HepG2 (cell line): ENCODE measurements around the gene MST1. TPM values are rescaled to one million over a fixed set of nuclear protein-coding genes. Genes with fewer than 3 reads are reported as not detected.

Experiments used
- CREB1 ChIP-seq, 2 experiments: fragments of 450-650 bp in 1 of 2; IDR thresholded peaks; 2 replicates each; pipeline ENCODE4 v1.6.1; 2016 to 2017; ENCODE audit warnings: control low read depth in 1 of 2, mild to moderate bottlenecking in 1 of 2, missing compliant biosample characterization in 1 of 2, missing genetic modification characterization in 1 of 2
- DMAP1 ChIP-seq: IDR thresholded peaks from 2 replicates; pipeline ENCODE4 v1.6.1; 2016
- DR1 ChIP-seq: sonication (generic); formaldehyde crosslinking; IDR thresholded peaks from 2 replicates; pipeline ENCODE4 v1.8.0; 2021; ENCODE audit warnings: mild to moderate bottlenecking, missing genetic modification reagents, inconsistent platforms
- ELF3 ChIP-seq: IDR thresholded peaks from 2 replicates; pipeline ENCODE4 v1.6.1; 2016; ENCODE audit warnings: missing genetic modification reagents, missing compliant biosample characterization
- ESRRA ChIP-seq: sonication (generic); formaldehyde crosslinking; IDR thresholded peaks from 2 replicates; pipeline ENCODE4 v1.5.1; 2020; ENCODE audit warnings: mild to moderate bottlenecking, low read depth, missing genetic modification reagents
- FOXK1 ChIP-seq: sonication (generic); formaldehyde crosslinking; IDR thresholded peaks from 2 replicates; pipeline ENCODE4 v1.4.0; 2020; ENCODE audit warnings: low read depth, missing genetic modification reagents, borderline replicate concordance
- HCFC1 ChIP-seq: fragments of 150-350 bp; IDR thresholded peaks from 2 replicates; pipeline ENCODE4 v1.6.1; 2014; ENCODE audit warnings: low read depth, low read length
- HOXD1 ChIP-seq: sonication (generic); formaldehyde crosslinking; IDR thresholded peaks from 2 replicates; pipeline ENCODE4 v1.5.0; 2020; ENCODE audit warnings: missing genetic modification reagents
- POLR2AphosphoS5 ChIP-seq: IDR thresholded peaks from 2 replicates; pipeline ENCODE4 v1.6.1; 2012; ENCODE audit warnings: low read depth, low read length
- PPARG ChIP-seq: conservative IDR thresholded peaks from 2 replicates; pipeline ENCODE4 v1.6.1; 2016; ENCODE audit warnings: missing biosample characterization, missing genetic modification reagents
- RFXAP ChIP-seq: sonication (generic); formaldehyde crosslinking; IDR thresholded peaks from 2 replicates; pipeline ENCODE4 v1.4.0; 2020; ENCODE audit warnings: missing genetic modification reagents, borderline replicate concordance
- RXRA ChIP-seq: sonication (generic); formaldehyde crosslinking; IDR thresholded peaks from 2 replicates; pipeline ENCODE4 v1.5.1; 2020; ENCODE audit warnings: missing genetic modification reagents
- SAP130 ChIP-seq: IDR thresholded peaks from 2 replicates; pipeline ENCODE4 v1.6.1; 2016; ENCODE audit warnings: low read depth
- SPEN ChIP-seq: sonication (generic); formaldehyde crosslinking; IDR thresholded peaks from 2 replicates; pipeline ENCODE4 v1.5.1; 2020; ENCODE audit warnings: low read depth, mild to moderate bottlenecking, missing genetic modification reagents
- TAF1 ChIP-seq: sonication (generic); formaldehyde crosslinking; IDR thresholded peaks from 2 replicates; pipeline ENCODE4 v1.4.0; 2020; ENCODE audit warnings: missing genetic modification reagents
- ZBTB7B ChIP-seq: sonication (generic); formaldehyde crosslinking; IDR thresholded peaks from 2 replicates; pipeline ENCODE4 v1.4.0; 2020; ENCODE audit warnings: missing genetic modification reagents
- ZC3H4 ChIP-seq: sonication (generic); formaldehyde crosslinking; IDR thresholded peaks from 2 replicates; pipeline ENCODE4 v1.4.0; 2020; ENCODE audit warnings: missing genetic modification reagents, borderline replicate concordance
- ZNF276 ChIP-seq: sonication (generic); formaldehyde crosslinking; IDR thresholded peaks from 2 replicates; pipeline ENCODE4 v1.4.0; 2020; ENCODE audit warnings: mild to moderate bottlenecking, low read depth, missing genetic modification reagents
- ZNF501 ChIP-seq: sonication (generic); formaldehyde crosslinking; IDR thresholded peaks from 2 replicates; pipeline ENCODE4 v1.5.1; 2020; ENCODE audit warnings: mild to moderate bottlenecking, moderate library complexity, missing genetic modification reagents
- ZNF687 ChIP-seq: sonication (generic); formaldehyde crosslinking; IDR thresholded peaks from 2 replicates; pipeline ENCODE4 v1.5.1; 2020; ENCODE audit warnings: mild to moderate bottlenecking, missing genetic modification reagents, moderate library complexity
- polyA plus RNA-seq, 8 experiments: library from polyadenylated mRNA; depleted of rRNA in 3 of 8; stranded (reverse) in 7 of 8; unstranded in 1 of 8; fragments of >200 nt; fragmentation: Illumina TruSeq in 4 of 8; extraction: Trizol in 4 of 8; gene quantifications; 2 replicates each; pipeline versions ENCODE4 v1.2.1 to v1.2.3, GENCODE V29; 2011 to 2016; ENCODE audit warnings: low read depth in 4 of 8, missing spikeins in 1 of 8, mixed read lengths in 1 of 8; ENCODE audit not compliant: insufficient read depth in 1 of 8
- total RNA-seq, 5 experiments: library from RNA; depleted of rRNA; stranded (reverse); fragments of >200 nt; fragmentation: Illumina TruSeq; extraction: Trizol; gene quantifications; 2 replicates each; pipeline ENCODE4 v1.2.3, GENCODE V29; 2016; ENCODE audit warnings: low read depth in 1 of 5
- TF ChIP-seq, protein P1 (sequence below): sonication (generic); formaldehyde crosslinking; IDR thresholded peaks from 2 replicates; pipeline ENCODE4 v1.4.0; 2020; ENCODE audit warnings: missing genetic modification reagents

The MST1 gene
- total and polyA plus RNA-seq, 2 of the 13 experiments (the other 11 are each of a cell fraction or from before 2014, with no cell fraction given) = 189 to 452 TPM

DNA sequence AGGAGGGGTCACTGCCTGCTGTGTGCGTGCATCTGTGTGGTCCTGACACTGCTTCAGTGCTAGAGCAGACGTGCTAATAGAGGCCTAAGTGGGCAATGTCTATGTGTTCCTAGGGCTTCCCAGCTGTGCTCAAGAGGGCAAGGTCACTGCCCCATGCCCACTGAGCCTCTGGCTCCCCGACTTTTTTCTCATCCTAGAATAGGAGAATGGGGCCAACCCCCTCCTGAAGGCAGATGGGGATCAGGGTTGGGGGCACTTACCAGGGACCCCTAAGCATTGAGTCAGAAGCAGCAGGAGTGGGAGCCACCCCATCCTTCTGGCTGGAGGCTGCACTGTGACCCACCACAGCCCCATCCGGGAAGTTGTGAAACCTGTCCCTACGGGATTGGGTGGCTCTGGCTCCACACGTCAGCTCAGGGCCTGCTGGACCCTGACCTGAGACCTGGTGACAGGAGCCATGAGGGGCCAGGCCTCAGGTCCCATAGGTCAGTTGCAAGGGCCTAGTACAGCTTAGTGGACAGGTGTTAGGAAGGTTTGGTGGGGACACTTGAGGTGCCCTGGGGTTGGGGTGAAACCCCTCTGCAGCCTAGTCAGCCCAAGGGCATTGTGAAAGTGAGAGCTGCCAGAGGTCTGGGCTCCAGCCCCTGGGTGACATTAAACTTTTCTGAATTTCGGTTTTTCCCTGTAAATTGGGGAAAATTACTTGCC lies 782 bp downstream of the MST1 start (continued):
- TF ChIP-seq ZNF501 (CRISPR knock-in tag) = peak; percentile 4
- peak; percentile 36; the same call in 1 of the 2 replicates for TF ChIP-seq CREB1 (IDR thresholded peaks at IDR 0.05)
- peak; percentile 63 for TF ChIP-seq CREB1 (CRISPR knock-in tag; IDR thresholded peaks at IDR 0.05)
- 0 out of 2 replicates have a peak, but pooled peaks have one; percentile 68 for TF ChIP-seq HOXD1 (CRISPR knock-in tag)
- 0 out of 2 replicates have a peak, but pooled peaks have one; percentile 22 for TF ChIP-seq HCFC1
- TF ChIP-seq ZNF276 (CRISPR knock-in tag) = peak; percentile 23; the same call in 1 of the 2 replicates
- TF ChIP-seq ESRRA = peak; percentile 65
- peak; percentile 63; the same call in 1 of the 2 replicates for TF ChIP-seq SPEN (CRISPR knock-in tag)
- 0 out of 2 replicates have a peak, but pooled peaks have one; percentile 5 for TF ChIP-seq ZC3H4
- TF ChIP-seq ELF3 (CRISPR knock-in tag) = peak; percentile 11; the same call in 1 of the 2 replicates
- peak; percentile 80 for TF ChIP-seq ZNF687 (CRISPR knock-in tag)
- peak; percentile 72 for TF ChIP-seq RXRA (CRISPR knock-in tag)
- peak; percentile 60; the same call in 1 of the 2 replicates for TF ChIP-seq TAF1 (CRISPR knock-in tag)
- peak; percentile 93 for TF ChIP-seq SAP130 (CRISPR knock-in tag)
- TF ChIP-seq, protein P1, sequence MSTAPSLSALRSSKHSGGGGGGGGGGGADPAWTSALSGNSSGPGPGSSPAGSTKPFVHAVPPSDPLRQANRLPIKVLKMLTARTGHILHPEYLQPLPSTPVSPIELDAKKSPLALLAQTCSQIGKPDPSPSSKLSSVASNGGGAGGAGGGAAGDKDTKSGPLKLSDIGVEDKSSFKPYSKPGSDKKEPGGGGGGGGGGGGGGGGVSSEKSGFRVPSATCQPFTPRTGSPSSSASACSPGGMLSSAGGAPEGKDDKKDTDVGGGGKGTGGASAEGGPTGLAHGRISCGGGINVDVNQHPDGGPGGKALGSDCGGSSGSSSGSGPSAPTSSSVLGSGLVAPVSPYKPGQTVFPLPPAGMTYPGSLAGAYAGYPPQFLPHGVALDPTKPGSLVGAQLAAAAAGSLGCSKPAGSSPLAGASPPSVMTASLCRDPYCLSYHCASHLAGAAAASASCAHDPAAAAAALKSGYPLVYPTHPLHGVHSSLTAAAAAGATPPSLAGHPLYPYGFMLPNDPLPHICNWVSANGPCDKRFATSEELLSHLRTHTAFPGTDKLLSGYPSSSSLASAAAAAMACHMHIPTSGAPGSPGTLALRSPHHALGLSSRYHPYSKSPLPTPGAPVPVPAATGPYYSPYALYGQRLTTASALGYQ (CRISPR knock-in tag) = peak; percentile 33; the same call in 1 of the 2 replicates
- peak; percentile 82; the same call in 1 of the 2 replicates for TF ChIP-seq RFXAP
- peak; percentile 89 for TF ChIP-seq POLR2AphosphoS5
- peak; percentile 73; the same call in 1 of the 2 replicates for TF ChIP-seq DR1 (CRISPR knock-in tag)
- TF ChIP-seq ZBTB7B (CRISPR knock-in tag) = peak; percentile 85; the same call in 1 of the 2 replicates
- TF ChIP-seq PPARG = peak; percentile 43; the same call in 1 of the 2 replicates
- peak; percentile 18; the same call in 1 of the 2 replicates for TF ChIP-seq FOXK1 (CRISPR knock-in tag)
- peak; percentile 93 for TF ChIP-seq DMAP1 (CRISPR knock-in tag)
